Right ventricle myocardium superior (tissue), 1 donor: Measurements from ENCODE around the gene GOLT1B. TPM values are rescaled to one million over a fixed set of nuclear protein-coding genes. Genes with fewer than 3 reads are reported as not detected.
"Not testable (repeated sequence)": the region's sequence is repeated elsewhere in the genome, so short reads cannot be mapped to it uniquely, and the experiment has no call there.

ENCODE experiments used
- ATAC-seq: fragments of 200-7000 bp; cut with Tn5 transposase; one replicate; pipeline ENCODE4 v1.9.1; 2020; ENCODE audit warnings: mild to moderate bottlenecking; ENCODE audit not compliant: poor library complexity
- DNase-seq: peaks from one replicate; pipeline ENCODE4 v3.0.0-alpha.2; 2020
- intact Hi-C: fragments of 100-400 bp; cut with DNase I; formaldehyde crosslinking; loops from one replicate; pipeline ENCODE4 v1.11.2; 2022
- long read RNA-seq: library from polyadenylated mRNA; unstranded; transcript quantifications from one replicate; pipeline ENCODE4 v2.0.0, GENCODE V29; 2021
- total RNA-seq: library from RNA; stranded (reverse); fragmentation: NEBNext Ultra II Directional; extraction: Animal tissue kit (Norgen Biotek cat#: 25700); gene quantifications from one replicate; pipeline ENCODE4 v1.2.1, GENCODE V29; 2021
- donor health status: DM: no; HTN: yes; CAD: no; lungs with severe emphysema.

Gene GOLT1B
- 15.6 TPM for total RNA-seq
- long read RNA-seq, transcript GOLT1B-201 (5 exons, 3,227 nt) = major isoform, 48 of 51 reads
- long read RNA-seq, partial matches to known transcripts = 1 of 51 reads
- long read RNA-seq, other reads (novel, unspliced or antisense) = 0 of 51 reads

- intact Hi-C loops = no loop called here
- peak; percentile 92 for DNase-seq
- ATAC-seq = peak; percentile 99
Observed at GRCh38 chr12:21501258-21502163, at the start of gene GOLT1B, which contains the start of gene RECQL. Gene GOLT1B (plus strand): TSS chr12:21501789. CDS start chr12:21501924, 135 bp downstream. Gene RECQL (minus strand): TSS chr12:21501635. CDS start chr12:21499570, 2,065 bp downstream.

- no peak for ATAC-seq
- DNase-seq = no peak
- intact Hi-C loops = no loop called here
Observed at GRCh38 chr12:21453312-21453852, 48.2 kb upstream of the GOLT1B start.

GRCh38 chr12:21456291-21456780 lies 45.3 kb upstream of the GOLT1B start:
- ATAC-seq (no peak), DNase-seq (no peak)
- intact Hi-C loops = no loop called here

- intact Hi-C loops = no loop called here
- ATAC-seq = no peak
- no peak for DNase-seq
Observed at GRCh38 chr12:21459474-21459873, 42.1 kb upstream of the GOLT1B start.

- DNase-seq, ATAC-seq, intact Hi-C loops: not testable (repeated sequence)
Observed at GRCh38 chr12:21467334-21467733, 34.3 kb upstream of the GOLT1B start.

GRCh38 chr12:21471294-21471693 lies 30.3 kb upstream of the GOLT1B start:
- intact Hi-C loops = no loop called here
- DNase-seq (no peak), ATAC-seq (no peak)

- DNase-seq (no peak), ATAC-seq (no peak)
- intact Hi-C loops = no loop called here
Observed at GRCh38 chr12:21472197-21472823, 29.3 kb upstream of the GOLT1B start.

- intact Hi-C loops = no loop called here
- ATAC-seq = no peak
Observed at GRCh38 chr12:21475552-21475951, 26.0 kb upstream of the GOLT1B start.

GRCh38 chr12:21476949-21477348 lies 24.6 kb upstream of the GOLT1B start:
- intact Hi-C loops = no loop called here
- ATAC-seq = no peak

More at GRCh38 chr12:21475552-21475951, 26.0 kb upstream of the GOLT1B start:
- DNase-seq = no peak

GRCh38 chr12:21478756-21479455 lies 22.7 kb upstream of the GOLT1B start:
- intact Hi-C loops = no loop called here
- DNase-seq (no peak), ATAC-seq (no peak)

More at GRCh38 chr12:21476949-21477348, 24.6 kb upstream of the GOLT1B start:
- DNase-seq = no peak

- DNase-seq = no peak
- intact Hi-C loops = no loop called here
- ATAC-seq = no peak
Observed at GRCh38 chr12:21483531-21483930, 18.1 kb upstream of the GOLT1B start.

- intact Hi-C loops = no loop called here
- no peak for ATAC-seq
- no peak for DNase-seq
Observed at GRCh38 chr12:21485998-21486397, 15.6 kb upstream of the GOLT1B start.

GRCh38 chr12:21499765-21500164 lies 1.8 kb upstream of the GOLT1B start:
- no peak for ATAC-seq
- intact Hi-C loops = no loop called here
- DNase-seq = no peak

- intact Hi-C loops = no loop called here
Observed at GRCh38 chr12:21500786-21501257, 767 bp upstream of the GOLT1B start.

GRCh38 chr12:21502164-21502496 lies 541 bp downstream of the GOLT1B start:
- intact Hi-C loops = no loop called here
- ATAC-seq (peak; percentile 19), DNase-seq (no peak)

More at GRCh38 chr12:21500786-21501257, 767 bp upstream of the GOLT1B start:
- ATAC-seq (peak; percentile 1), DNase-seq (no peak)

GRCh38 chr12:21502872-21503271 lies 1.3 kb downstream of the GOLT1B start:
- DNase-seq (no peak), ATAC-seq (no peak)
- intact Hi-C loops = no loop called here

- ATAC-seq (no peak), DNase-seq (no peak)
- intact Hi-C loops = no loop called here
Observed at GRCh38 chr12:21505888-21506287, 4.3 kb downstream of the GOLT1B start.

GRCh38 chr12:21507849-21508248 lies 6.3 kb downstream of the GOLT1B start:
- no peak for ATAC-seq
- DNase-seq = no peak
- intact Hi-C loops = no loop called here
